GM23248 (cell line): Measurements from ENCODE around the gene TFAP2B.

Experiments
- EZH2 ChIP-seq: fragments of 200-600 bp; sonication (generic); IDR thresholded peaks from 2 replicates; pipeline ENCODE4 v1.6.1; 2018; ENCODE audit warnings: antibody characterized with exemption, mild to moderate bottlenecking; ENCODE audit not compliant: insufficient read depth, poor library complexity, severe bottlenecking
- EZH2phosphoT487 ChIP-seq: fragments of 200-600 bp; sonication (generic); IDR thresholded peaks from 2 replicates; pipeline ENCODE4 v1.6.1; 2018; ENCODE audit warnings: antibody characterized with exemption, moderate library complexity, mild to moderate bottlenecking, low read depth; ENCODE audit not compliant: insufficient read depth

DNA sequence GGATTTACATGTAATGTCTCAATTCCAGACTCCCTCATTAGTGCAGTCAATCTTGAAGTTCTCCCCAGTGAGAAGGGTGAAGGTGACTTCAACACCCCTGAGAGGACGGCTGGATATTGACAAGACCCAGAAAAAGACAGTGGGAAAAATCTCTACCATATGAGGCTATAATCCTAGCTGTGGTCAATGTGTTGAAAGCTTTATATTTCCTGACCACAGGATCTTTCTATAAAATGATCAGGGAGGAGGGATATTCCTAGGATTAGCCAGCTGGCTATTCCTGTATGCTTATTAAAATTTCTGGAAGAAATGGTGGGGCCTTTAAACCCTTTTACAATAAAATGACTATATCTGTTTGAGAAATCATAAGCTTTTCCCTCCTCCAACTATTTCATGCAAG, 43.0 kb downstream of the TFAP2B start:
- TF ChIP-seq EZH2phosphoT487 (no peak), EZH2 (no peak)
